AG09309 (cell line): ENCODE data around the gene ERICH2.

Source experiments
- DNase-seq: peaks from one replicate; pipeline ENCODE4 v3.0.0-alpha.2; 2010; ENCODE audit warnings: low read depth
- H3K4me3 ChIP-seq: 2 replicates; pipeline ENCODE4 v1.5.1; 2011; ENCODE audit warnings: mild to moderate bottlenecking, low read depth, low read length, moderate library complexity; ENCODE audit not compliant: control insufficient read depth
- CTCF ChIP-seq: IDR thresholded peaks from 2 replicates; pipeline ENCODE4 v1.5.1; 2011; ENCODE audit warnings: mild to moderate bottlenecking, low read depth, low read length, inconsistent platforms; ENCODE audit not compliant: insufficient read depth, control insufficient read depth; ENCODE audit errors: missing control alignments

ERICH2 gene

GRCh38 chr2:170816504-170817092 is 46.4 kb downstream of the ERICH2 start, which contains the start of gene GAD1:
Gene GAD1 (plus strand): TSS chr2:170816887. CDS start chr2:170818592, 1,705 bp downstream.
- TF ChIP-seq CTCF: no peak
- peak within 1 kb of the TSS; percentile 36 for H3K4me3 ChIP-seq
- no peak for DNase-seq

- H3K4me3 ChIP-seq: peak overlapping the region; percentile 36
- TF ChIP-seq CTCF: no peak
- DNase-seq: no peak
These were observed 47.2 kb downstream of the ERICH2 start for GRCh38 chr2:170817093-170818035.

GRCh38 chr2:170818036-170818751 is 48.0 kb downstream of the ERICH2 start:
- DNase-seq: no peak
- no peak for TF ChIP-seq CTCF
- no peak overlapping the region; the same call in 1 of the 2 replicates for H3K4me3 ChIP-seq

- no peak for DNase-seq
- H3K4me3 ChIP-seq: no peak overlapping the region
- TF ChIP-seq CTCF: no peak
These were observed 48.7 kb downstream of the ERICH2 start for GRCh38 chr2:170818752-170819470.

GRCh38 chr2:170819680-170820664 is 49.8 kb downstream of the ERICH2 start:
- no peak overlapping the region for H3K4me3 ChIP-seq
- DNase-seq: no peak
- TF ChIP-seq CTCF: no peak
